H1 (cell line): Measurements from ENCODE around the gene SMARCC2. TPM values are rescaled to one million over a fixed set of nuclear protein-coding genes. Genes with fewer than 3 reads are reported as not detected.

Source experiments
- CTCF ChIA-PET: fragments of 300-600 bp; sonication (Branson Sonifier 250); formaldehyde crosslinking; loops from one replicate; lab custom pipeline; 2021; ENCODE audit not compliant: partially characterized antibody; lab: Charles Lee
- POLR2A ChIA-PET: fragments of 300-600 bp; sonication (Branson Sonifier 250); formaldehyde crosslinking; loops from one replicate; lab custom pipeline; 2021; ENCODE audit warnings: inconsistent platforms; ENCODE audit not compliant: partially characterized antibody; lab: Charles Lee
- DNase-seq, 2 experiments: peaks; one replicate each; pipeline versions ENCODE4 v3.0.0 to v3.0.0-alpha.2; 2010 to 2022; ENCODE audit warnings: low spot score in 2 of 2, low read depth in 1 of 2, mixed read lengths in 1 of 2
- FAIRE-seq: peaks from 2 replicates; lab custom pipeline; 2011; peaks lifted over from hg19 to GRCh38; lab: Jason Lieb, UNC
- H2AFZ ChIP-seq: 2 replicates; pipeline ENCODE4 v1.8.1; 2012; ENCODE audit warnings: low read length, inconsistent platforms
- H2AK5ac ChIP-seq: 2 replicates; pipeline ENCODE4 v1.6.1; 2013; ENCODE audit warnings: low read depth, low read length
- H2BK120ac ChIP-seq: replicated peaks from 2 replicates; pipeline ENCODE3; 2013; ENCODE audit warnings: low read depth, low read length, inconsistent platforms
- H2BK12ac ChIP-seq: 2 replicates; pipeline ENCODE4 v1.6.1; 2013; ENCODE audit warnings: low read depth, low read length
- H2BK15ac ChIP-seq: 2 replicates; pipeline ENCODE4 v1.6.1; 2013; ENCODE audit warnings: low read length
- H2BK20ac ChIP-seq: 2 replicates; pipeline ENCODE4 v1.6.1; 2013; ENCODE audit warnings: low read length
- H2BK5ac ChIP-seq: 2 replicates; pipeline ENCODE4 v1.6.1; 2013; ENCODE audit warnings: low read depth, low read length
- H3K14ac ChIP-seq: 2 replicates; pipeline ENCODE4 v1.6.1; 2013; ENCODE audit warnings: inconsistent platforms; ENCODE audit not compliant: insufficient read length
- H3K18ac ChIP-seq: 2 replicates; pipeline ENCODE4 v1.6.1; 2013; ENCODE audit warnings: low read length; ENCODE audit errors: extremely low read depth
- H3K23ac ChIP-seq: 2 replicates; pipeline ENCODE4 v1.6.1; 2013; ENCODE audit warnings: inconsistent platforms; ENCODE audit not compliant: insufficient read length
- H3K23me2 ChIP-seq: 2 replicates; pipeline ENCODE4 v1.6.1; 2013; ENCODE audit warnings: low read depth, low read length
- H3K27ac ChIP-seq: 2 replicates; pipeline ENCODE4 v1.6.1; 2011; ENCODE audit warnings: low read depth, low read length, inconsistent platforms
- H3K27me3 ChIP-seq, 4 experiments: replicated peaks in 1 of 4; 1 replicate in 1 of 4; 2 replicates in 3 of 4; pipeline versions ENCODE4 v1.6.1 to v1.8.1; 2011 to 2013; ENCODE audit warnings: low read length in 3 of 4, mild to moderate bottlenecking in 3 of 4, inconsistent platforms in 2 of 4, mixed read lengths in 2 of 4, moderate library complexity in 1 of 4; ENCODE audit not compliant: control insufficient read depth in 3 of 4, insufficient read depth in 3 of 4; ENCODE audit errors: extremely low read depth in 1 of 4
- H3K36me3 ChIP-seq, 4 experiments: 2 replicates each; pipeline versions ENCODE4 v1.6.1 to v1.8.1; 2011 to 2013; ENCODE audit warnings: mild to moderate bottlenecking in 4 of 4, low read length in 3 of 4, moderate library complexity in 2 of 4, control low read depth in 1 of 4, inconsistent platforms in 1 of 4; ENCODE audit not compliant: insufficient read depth in 4 of 4, control insufficient read depth in 2 of 4
- H3K4ac ChIP-seq: replicated peaks from 2 replicates; pipeline ENCODE3; 2013; ENCODE audit warnings: low read length, low read depth, mixed read lengths, inconsistent platforms; ENCODE audit not compliant: insufficient read length
- H3K4me1 ChIP-seq, 4 experiments: replicated peaks in 1 of 4; 1 replicate in 1 of 4; 2 replicates in 3 of 4; pipeline versions ENCODE4 v1.6.1 to v1.8.1; 2011 to 2013; ENCODE audit warnings: low read length in 3 of 4, inconsistent platforms in 2 of 4, mixed read lengths in 1 of 4; ENCODE audit not compliant: insufficient read depth in 4 of 4, control insufficient read depth in 3 of 4
- H3K4me2 ChIP-seq, 2 experiments: 2 replicates each; pipeline versions ENCODE4 v1.6.1 to v1.8.1; 2011 to 2013; ENCODE audit warnings: low read depth in 2 of 2, low read length in 2 of 2, control low read depth in 1 of 2, inconsistent platforms in 1 of 2, mild to moderate bottlenecking in 1 of 2; ENCODE audit not compliant: insufficient read depth in 1 of 2
- H3K4me3 ChIP-seq, 4 experiments: fragments of 200-600, 300-600 bp in 1 of 4; sonication (generic), shearing (Covaris generic), sonication (Bioruptor Twin) in 1 of 4; 2 replicates each; pipeline versions ENCODE4 v1.5.1 to v1.8.1; 2011 to 2016; ENCODE audit warnings: low read length in 4 of 4, low read depth in 3 of 4, control low read depth in 2 of 4, inconsistent platforms in 2 of 4, mild to moderate bottlenecking in 2 of 4, mixed read lengths in 1 of 4, moderate library complexity in 1 of 4; ENCODE audit not compliant: insufficient read depth in 2 of 4; ENCODE audit errors: extremely low read depth in 1 of 4
- H3K56ac ChIP-seq: replicated peaks from 2 replicates; pipeline ENCODE3; 2013; ENCODE audit warnings: low read depth, mild to moderate bottlenecking, mixed read lengths, low read length, inconsistent platforms; ENCODE audit not compliant: insufficient read length
- H3K79me1 ChIP-seq: 2 replicates; pipeline ENCODE4 v1.6.1; 2013; ENCODE audit warnings: low read depth, low read length, control low read depth
- H3K79me2 ChIP-seq, 2 experiments: 2 replicates each; pipeline versions ENCODE4 v1.6.1 to v1.8.1; 2012 to 2013; ENCODE audit warnings: low read length in 2 of 2, mild to moderate bottlenecking in 2 of 2, inconsistent platforms in 1 of 2; ENCODE audit not compliant: insufficient read depth in 2 of 2, control insufficient read depth in 1 of 2
- H3K9ac ChIP-seq, 4 experiments: replicated peaks in 1 of 4; 1 replicate in 1 of 4; 2 replicates in 3 of 4; pipeline versions ENCODE4 v1.6.1 to v1.8.1; 2011 to 2013; ENCODE audit warnings: low read depth in 3 of 4, low read length in 3 of 4, control low read depth in 2 of 4, mild to moderate bottlenecking in 2 of 4, moderate library complexity in 2 of 4, inconsistent platforms in 1 of 4; ENCODE audit errors: extremely low read depth in 1 of 4
- H3K9me3 ChIP-seq, 2 experiments: 2 replicates each; pipeline versions ENCODE4 v1.6.1 to v1.8.1; 2012 to 2013; ENCODE audit warnings: mild to moderate bottlenecking in 2 of 2, moderate library complexity in 2 of 2, control low read depth in 1 of 2, inconsistent platforms in 1 of 2, low read depth in 1 of 2, low read length in 1 of 2, mixed read lengths in 1 of 2; ENCODE audit not compliant: insufficient read depth in 2 of 2
- H4K20me1 ChIP-seq, 2 experiments: replicated peaks in 1 of 2; 2 replicates each; pipeline versions ENCODE3 to v1.8.1; 2011 to 2013; ENCODE audit warnings: inconsistent platforms in 2 of 2, low read length in 2 of 2, mild to moderate bottlenecking in 1 of 2; ENCODE audit not compliant: insufficient read depth in 2 of 2, control insufficient read depth in 1 of 2
- H4K5ac ChIP-seq: 2 replicates; pipeline ENCODE4 v1.6.1; 2013; ENCODE audit warnings: low read length, low read depth, mixed read lengths, inconsistent platforms; ENCODE audit not compliant: insufficient read length
- H4K8ac ChIP-seq: 2 replicates; pipeline ENCODE4 v1.8.0; 2013; ENCODE audit warnings: mild to moderate bottlenecking, moderate library complexity, low read length, inconsistent platforms; ENCODE audit not compliant: insufficient read depth; ENCODE audit errors: extremely low read depth
- H4K91ac ChIP-seq: replicated peaks from 2 replicates; pipeline ENCODE3; 2013; ENCODE audit warnings: low read length, mixed read lengths, inconsistent platforms; ENCODE audit not compliant: insufficient read length
- CREB1 ChIP-seq: IDR thresholded peaks from 2 replicates; pipeline ENCODE4 v1.6.1; 2012; ENCODE audit warnings: inconsistent platforms
- CTBP2 ChIP-seq: IDR thresholded peaks from 2 replicates; pipeline ENCODE4 v1.7.0; 2011; ENCODE audit warnings: borderline replicate concordance, mild to moderate bottlenecking, moderate library complexity, mixed read lengths, low read length; ENCODE audit not compliant: insufficient read depth, insufficient read length
- HDAC6 ChIP-seq: IDR thresholded peaks from one replicate; pipeline ENCODE4 v1.7.1; 2012; ENCODE audit warnings: low read depth, mild to moderate bottlenecking, inconsistent platforms, low read length, moderate library complexity
- WGBS, 2 experiments: shearing (Covaris generic) in 1 of 2; methylation state at CpG; one replicate each; pipeline versions ENCODE4 v1.1.6 to v1.1.7; 2013 to 2015; ENCODE audit warnings: low lambda C conversion rate in 2 of 2, mixed read lengths in 2 of 2, inconsistent platforms in 1 of 2, low coverage in 1 of 2, missing lambda C conversion rate in 1 of 2; ENCODE audit not compliant: insufficient replicate concordance in 2 of 2, insufficient coverage in 1 of 2, insufficient read length in 1 of 2; ENCODE audit errors: extremely low coverage in 1 of 2, missing lambda C conversion rate in 1 of 2; 5-methylcytosine and 5-hydroxymethylcytosine counted together
- polyA plus RNA-seq, 7 experiments: library from polyadenylated mRNA; depleted of rRNA in 3 of 7; stranded (reverse) in 5 of 7; unstranded in 2 of 7; fragments of >200 nt in 5 of 7; fragments of 200-250 nt in 2 of 7; gene quantifications; 1 replicate in 5 of 7; 2 replicates in 1 of 7; 4 replicates in 1 of 7; pipeline versions ENCODE4 v1.2.1 to v1.2.3, GENCODE V29; 2011 to 2013; ENCODE audit warnings: missing spikeins in 2 of 7, mixed read lengths in 2 of 7
- total RNA-seq: library from RNA; stranded (reverse); fragmentation: NEBNext Ultra II Directional; extraction: Animal tissue kit (Norgen Biotek cat#: 25700); gene quantifications from 2 replicates; pipeline ENCODE4 v1.2.1, GENCODE V29; 2021
- TF ChIP-seq, protein P1 (sequence below): IDR thresholded peaks from 2 replicates; pipeline ENCODE4 v1.6.1; 2012; ENCODE audit warnings: inconsistent platforms

The SMARCC2 gene
- total and polyA plus RNA-seq, 2 of the 8 experiments (the other 6 are each of a cell fraction or from before 2014, with no cell fraction given): 33.9 to 78.5 TPM

GRCh38 chr12:56231184-56231582 lies 41.9 kb upstream of the SMARCC2 start:
- no peak overlapping the region for H2BK20ac ChIP-seq
- ChIA-PET CTCF (interaction anchor here (0.7 to 10.5 kb wide), 14 partner anchors 9 to 230 kb away, joined by 3 to 72 read pairs (median 4); partner anchors contain the start of genes ANKRD52, COQ10A, RNF41 and SMARCC2), POLR2A (interaction anchor here (0.7 to 8.6 kb wide), 14 partner anchors 9 to 181 kb away, joined by 3 to 65 read pairs (median 4); partner anchors contain the start of genes ANKRD52, CS, MYL6 and RNF41)
- FAIRE-seq (no peak), DNase-seq (no peak)
- H2BK12ac ChIP-seq: no peak overlapping the region
- H3K18ac ChIP-seq: no peak overlapping the region
- no peak overlapping the region for H3K14ac ChIP-seq
- peaks cover under 1% of the 10 kb centered on the region; the same call in 1 of the 2 replicates for H3K79me1 ChIP-seq
- no peak overlapping the region for H3K23ac ChIP-seq
- H3K9me3 ChIP-seq: no peaks in the 10 kb centered on the region
- no peak overlapping the region for H3K9ac ChIP-seq
- H4K8ac ChIP-seq: peak overlapping the region; percentile 76; the same call in 1 of the 2 replicates
- no peak overlapping the region for H2BK120ac ChIP-seq
- H3K36me3 ChIP-seq: peaks cover 0 to under 1% (median under 1%) of the 10 kb centered on the region in 4 experiments; a peak in 1 of 8 replicates
- no peaks in the 10 kb centered on the region for H3K23me2 ChIP-seq
- H3K27ac ChIP-seq: no peak overlapping the region
- H3K4ac ChIP-seq: no peak overlapping the region
- no peak overlapping the region for H2AK5ac ChIP-seq
- H3K4me2 ChIP-seq: no peak overlapping the region
- H3K79me2 ChIP-seq: no peaks in the 10 kb centered on the region
- H2BK15ac ChIP-seq: no peak overlapping the region
- WGBS, 2 experiments: 95% methylated on average over 11 of the region's 11 CpGs; no CpG with 5 or more reads in 1 of the 2 experiments
- 0 out of 7 replicates have a peak, but pooled peaks cover 0 to 2% (median 0%) of the 10 kb centered on the region in 4 experiments for H3K27me3 ChIP-seq
- H2AFZ ChIP-seq: no peak overlapping the region
- H4K91ac ChIP-seq: no peak overlapping the region
- H3K56ac ChIP-seq: no peak overlapping the region
- H2BK5ac ChIP-seq: no peak overlapping the region
- peaks cover 0 to 6% (median 0%) of the 10 kb centered on the region in 4 experiments; a peak in 3 of 7 replicates for H3K4me1 ChIP-seq
- no peaks in the 10 kb centered on the region for H4K20me1 ChIP-seq
- H3K4me3 ChIP-seq: no peak overlapping the region
- H4K5ac ChIP-seq: no peak overlapping the region
- TF ChIP-seq, protein P1, sequence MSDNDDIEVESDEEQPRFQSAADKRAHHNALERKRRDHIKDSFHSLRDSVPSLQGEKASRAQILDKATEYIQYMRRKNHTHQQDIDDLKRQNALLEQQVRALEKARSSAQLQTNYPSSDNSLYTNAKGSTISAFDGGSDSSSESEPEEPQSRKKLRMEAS: no peak
- TF ChIP-seq HDAC6 (no peak), CTBP2 (no peak), CREB1 (no peak)
